Liver (tissue), 9 donors: ENCODE results near the gene PAX9. TPM values are rescaled to one million over a fixed set of nuclear protein-coding genes. Genes with fewer than 3 reads are reported as not detected.

ENCODE experiments used
- DNase-seq: peaks from one replicate; pipeline ENCODE4 v3.0.0-alpha.2; 2017; ENCODE audit warnings: low spot score
- H3K27ac ChIP-seq, 2 donors: one replicate each; pipeline ENCODE4 v1.7.0; 2013; ENCODE audit warnings: inconsistent platforms in 2 of 2, low read length in 2 of 2, control low read depth in 1 of 2, low read depth in 1 of 2, mild to moderate bottlenecking in 1 of 2
- H3K27me3 ChIP-seq, 4 donors: one replicate each; pipeline versions ENCODE4 v1.6.1 to v1.7.0; 2013; ENCODE audit warnings: low read length in 3 of 4, inconsistent platforms in 1 of 4, mild to moderate bottlenecking in 1 of 4, moderate library complexity in 1 of 4; ENCODE audit not compliant: control insufficient read depth in 4 of 4, insufficient read depth in 4 of 4
- H3K36me3 ChIP-seq, 4 donors: one replicate each; pipeline versions ENCODE4 v1.6.1 to v1.7.0; 2013; ENCODE audit warnings: low read length in 3 of 4, mild to moderate bottlenecking in 3 of 4, low read depth in 1 of 4, moderate library complexity in 1 of 4; ENCODE audit not compliant: control insufficient read depth in 4 of 4, insufficient read depth in 3 of 4
- H3K4me1 ChIP-seq, 4 donors: one replicate each; pipeline versions ENCODE4 v1.6.1 to v1.7.0; 2013; ENCODE audit warnings: low read length in 3 of 4, mild to moderate bottlenecking in 3 of 4, moderate library complexity in 1 of 4; ENCODE audit not compliant: control insufficient read depth in 4 of 4, insufficient read depth in 4 of 4
- H3K4me3 ChIP-seq, 3 donors: one replicate each; pipeline versions ENCODE4 v1.6.1 to v1.7.0; 2013; ENCODE audit warnings: low read length in 3 of 3, control low read depth in 1 of 3, low read depth in 1 of 3, mild to moderate bottlenecking in 1 of 3
- H3K9ac ChIP-seq, 2 donors: one replicate each; pipeline ENCODE4 v1.7.0; 2013; ENCODE audit warnings: low read length in 2 of 2, mild to moderate bottlenecking in 2 of 2, moderate library complexity in 2 of 2, control low read depth in 1 of 2, low read depth in 1 of 2
- H3K9me3 ChIP-seq, 4 donors: one replicate each; pipeline versions ENCODE4 v1.6.1 to v1.7.0; 2013; ENCODE audit warnings: low read length in 3 of 4; ENCODE audit not compliant: control insufficient read depth in 4 of 4
- EGR1 ChIP-seq, 2 donors: IDR thresholded peaks; 2 replicates each; pipeline ENCODE4 v1.6.1; 2016 to 2018; ENCODE audit warnings: antibody characterized with exemption in 2 of 2, low read depth in 2 of 2
- FOXA1 ChIP-seq: IDR thresholded peaks from 2 replicates; pipeline ENCODE4 v1.6.1; 2016; ENCODE audit warnings: antibody characterized with exemption
- FOXA2 ChIP-seq: IDR thresholded peaks from 2 replicates; pipeline ENCODE4 v1.6.1; 2016; ENCODE audit warnings: antibody characterized with exemption
- GABPA ChIP-seq, 2 donors: IDR thresholded peaks in 1 of 2; conservative IDR thresholded peaks in 1 of 2; 2 replicates each; pipeline ENCODE4 v1.6.1; 2016; ENCODE audit warnings: antibody characterized with exemption in 2 of 2, mild to moderate bottlenecking in 1 of 2, moderate library complexity in 1 of 2
- HNF4A ChIP-seq, 2 donors: conservative IDR thresholded peaks; 2 replicates each; pipeline ENCODE4 v1.6.1; 2016; ENCODE audit warnings: antibody characterized with exemption in 2 of 2, mild to moderate bottlenecking in 2 of 2
- HNF4G ChIP-seq: IDR thresholded peaks from 2 replicates; pipeline ENCODE4 v1.6.1; 2016; ENCODE audit warnings: antibody characterized with exemption
- JUND ChIP-seq, 2 donors: IDR thresholded peaks; 2 replicates each; pipeline ENCODE4 v1.6.1; 2016; ENCODE audit warnings: antibody characterized with exemption in 2 of 2
- NR2F2 ChIP-seq: IDR thresholded peaks from 2 replicates; pipeline ENCODE4 v1.6.1; 2016; ENCODE audit warnings: antibody characterized with exemption
- RAD21 ChIP-seq, 2 donors: IDR thresholded peaks; 2 replicates each; pipeline ENCODE4 v1.6.1; 2016; ENCODE audit warnings: antibody characterized with exemption in 2 of 2, mild to moderate bottlenecking in 2 of 2
- RXRA ChIP-seq, 2 donors: IDR thresholded peaks; 2 replicates each; pipeline ENCODE4 v1.6.1; 2017 to 2018; ENCODE audit warnings: antibody characterized with exemption in 2 of 2, mild to moderate bottlenecking in 1 of 2
- SP1 ChIP-seq: IDR thresholded peaks from 2 replicates; pipeline ENCODE4 v1.6.1; 2018; ENCODE audit warnings: antibody characterized with exemption, mild to moderate bottlenecking
- TAF1 ChIP-seq: conservative IDR thresholded peaks from 2 replicates; pipeline ENCODE4 v1.6.1; 2016; ENCODE audit warnings: antibody characterized with exemption, mild to moderate bottlenecking
- YY1 ChIP-seq: IDR thresholded peaks from 2 replicates; pipeline ENCODE4 v1.6.1; 2016; ENCODE audit warnings: antibody characterized with exemption, mild to moderate bottlenecking
- WGBS: extraction: QIAGEN DNeasy Blood & Tissue Kit; methylation state at CpG from one replicate; pipeline ENCODE4 v1.1.7; 2013; 5-methylcytosine and 5-hydroxymethylcytosine counted together
- polyA plus RNA-seq, 2 donors: library from polyadenylated mRNA; stranded (reverse) in 1 of 2; unstranded in 1 of 2; fragments of 200-250 nt in 1 of 2; fragments of >200 nt in 1 of 2; fragmentation: Nextera tagmentation in 1 of 2; extraction: Ambion mirVana in 1 of 2; gene quantifications; one replicate each; pipeline versions ENCODE4 v1.2.1 to v1.2.3, GENCODE V29; 2013 to 2015
- total RNA-seq, 2 donors: library from RNA; depleted of rRNA; stranded (reverse); fragments of >200 nt; gene quantifications; one replicate each; pipeline ENCODE4 v1.2.3, GENCODE V29; 2014
- TF ChIP-seq, protein P1 (sequence below): fragments of 150-350 bp; IDR thresholded peaks from 2 replicates; pipeline ENCODE4 v1.5.1; 2017; ENCODE audit warnings: improper control_type of control experiment, low read depth, low read length; ENCODE audit not compliant: missing input control
- TF ChIP-seq, protein P2 (sequence below): IDR thresholded peaks from 2 replicates; pipeline ENCODE4 v1.6.1; 2016; ENCODE audit warnings: antibody characterized with exemption
- TF ChIP-seq, protein P3 (sequence below): IDR thresholded peaks from 2 replicates; pipeline ENCODE4 v1.6.1; 2016; ENCODE audit warnings: antibody characterized with exemption
- TF ChIP-seq, protein P4 (sequence below): IDR thresholded peaks from 2 replicates; pipeline ENCODE4 v1.6.1; 2016; ENCODE audit warnings: antibody characterized with exemption
- TF ChIP-seq, protein P5 (sequence below): IDR thresholded peaks from 2 replicates; pipeline ENCODE4 v1.6.1; 2016; ENCODE audit warnings: antibody characterized with exemption, mild to moderate bottlenecking
- donor health status: healthy.
- donor health status: healthy.
- donor health status: healthy.
- donor health status: healthy.
- donor health status: healthy.

The PAX9 gene
- total and polyA plus RNA-seq, 4 donors = 0.03 TPM; not detected in 3

DNA sequence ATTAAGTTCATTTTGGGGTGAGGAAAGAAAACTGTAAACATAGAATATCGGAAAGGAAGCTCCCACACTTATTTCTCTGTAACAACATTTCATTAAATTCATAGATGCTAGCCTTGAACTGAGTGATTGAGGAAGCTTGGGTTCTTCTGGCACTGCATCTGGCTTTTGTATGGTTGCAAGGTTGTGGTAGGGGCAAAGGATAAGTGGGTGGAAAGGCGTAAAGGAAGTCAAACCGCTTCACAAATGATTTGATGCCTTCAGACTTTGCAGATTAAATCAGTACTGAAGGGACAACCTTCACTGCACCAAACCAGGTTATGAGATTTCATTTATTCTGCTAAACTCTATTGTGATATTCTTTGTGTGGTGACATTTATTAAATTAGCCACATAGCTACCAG lies 28.1 kb upstream of the PAX9 start:
- H3K9me3 ChIP-seq = no peaks in the 10 kb centered on the region
- no peak for DNase-seq
- no peak overlapping the region for H3K4me3 ChIP-seq
- WGBS = 80% methylated on average over 3 of the region's 3 CpGs
- no peaks in the 10 kb centered on the region for H3K4me1 ChIP-seq
- H3K36me3 ChIP-seq = no peaks in the 10 kb centered on the region
- H3K27me3 ChIP-seq = no peaks in the 10 kb centered on the region
- TF ChIP-seq, protein P1, sequence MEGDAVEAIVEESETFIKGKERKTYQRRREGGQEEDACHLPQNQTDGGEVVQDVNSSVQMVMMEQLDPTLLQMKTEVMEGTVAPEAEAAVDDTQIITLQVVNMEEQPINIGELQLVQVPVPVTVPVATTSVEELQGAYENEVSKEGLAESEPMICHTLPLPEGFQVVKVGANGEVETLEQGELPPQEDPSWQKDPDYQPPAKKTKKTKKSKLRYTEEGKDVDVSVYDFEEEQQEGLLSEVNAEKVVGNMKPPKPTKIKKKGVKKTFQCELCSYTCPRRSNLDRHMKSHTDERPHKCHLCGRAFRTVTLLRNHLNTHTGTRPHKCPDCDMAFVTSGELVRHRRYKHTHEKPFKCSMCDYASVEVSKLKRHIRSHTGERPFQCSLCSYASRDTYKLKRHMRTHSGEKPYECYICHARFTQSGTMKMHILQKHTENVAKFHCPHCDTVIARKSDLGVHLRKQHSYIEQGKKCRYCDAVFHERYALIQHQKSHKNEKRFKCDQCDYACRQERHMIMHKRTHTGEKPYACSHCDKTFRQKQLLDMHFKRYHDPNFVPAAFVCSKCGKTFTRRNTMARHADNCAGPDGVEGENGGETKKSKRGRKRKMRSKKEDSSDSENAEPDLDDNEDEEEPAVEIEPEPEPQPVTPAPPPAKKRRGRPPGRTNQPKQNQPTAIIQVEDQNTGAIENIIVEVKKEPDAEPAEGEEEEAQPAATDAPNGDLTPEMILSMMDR = no peak
- TF ChIP-seq TAF1 = no peak
- TF ChIP-seq, protein P2, sequence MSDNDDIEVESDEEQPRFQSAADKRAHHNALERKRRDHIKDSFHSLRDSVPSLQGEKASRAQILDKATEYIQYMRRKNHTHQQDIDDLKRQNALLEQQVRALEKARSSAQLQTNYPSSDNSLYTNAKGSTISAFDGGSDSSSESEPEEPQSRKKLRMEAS = no peak
- H3K9ac ChIP-seq = no peak overlapping the region
- no peak overlapping the region for H3K27ac ChIP-seq

DNA sequence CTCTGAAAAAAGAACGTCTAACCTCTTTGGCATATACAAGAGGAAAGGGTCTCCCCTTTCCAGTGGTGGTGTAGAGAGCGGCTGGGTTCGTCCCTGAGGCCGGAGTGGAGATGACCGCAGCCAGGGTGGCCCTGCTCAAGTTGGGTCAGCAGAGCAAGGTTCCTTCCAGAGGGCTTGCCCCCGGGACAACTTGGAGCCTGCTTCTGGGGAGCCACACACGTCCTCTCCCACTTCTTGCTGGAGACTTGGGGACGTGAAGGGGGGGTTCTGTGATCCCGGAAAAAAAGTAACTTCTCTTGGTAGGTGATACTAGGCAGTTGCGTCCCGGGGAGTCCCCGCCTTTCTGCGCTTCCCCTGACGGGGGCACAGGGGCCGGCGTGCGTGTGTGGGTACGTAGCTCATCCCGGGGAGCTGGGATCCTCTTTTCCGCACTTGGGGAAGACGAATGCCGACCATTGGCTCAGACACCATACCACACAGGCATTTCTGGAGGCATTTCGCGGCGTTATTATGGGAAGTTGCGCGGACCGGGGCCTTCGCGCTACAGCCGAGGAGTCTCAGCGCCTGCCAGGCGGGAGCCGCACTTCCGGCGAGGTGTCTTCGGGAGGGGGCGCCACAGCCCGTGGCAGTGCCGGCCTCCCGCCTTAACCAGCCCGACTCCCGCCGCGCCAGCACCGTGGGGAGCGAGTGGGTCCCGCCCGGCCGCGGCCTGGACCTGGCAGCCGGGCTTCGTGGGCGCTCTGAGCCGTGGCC lies 14.8 kb upstream of the PAX9 start:
- H3K4me3 ChIP-seq = peak overlapping the region in 1 of 3 donors; percentile 34
- H3K36me3 ChIP-seq = no peaks in the 10 kb centered on the region
- H3K27me3 ChIP-seq = peaks cover 4 to 38% (median 12%) of the 10 kb centered on the region in 4 donors
- H3K4me1 ChIP-seq = peaks cover 3 to 17% (median 12%) of the 10 kb centered on the region in 4 donors
- no peak for TF ChIP-seq EGR1 (IDR thresholded peaks at IDR 0.05; ENCODE audit: low read depth in 2 of 2)
- TF ChIP-seq HNF4G = no peak
- TF ChIP-seq JUND (IDR thresholded peaks at IDR 0.05) = no peak
- TF ChIP-seq RXRA (IDR thresholded peaks at IDR 0.05) = no peak
- TF ChIP-seq, protein P2 = no peak
- TF ChIP-seq TAF1 = no peak
- no peak for TF ChIP-seq FOXA1
- TF ChIP-seq, protein P3, sequence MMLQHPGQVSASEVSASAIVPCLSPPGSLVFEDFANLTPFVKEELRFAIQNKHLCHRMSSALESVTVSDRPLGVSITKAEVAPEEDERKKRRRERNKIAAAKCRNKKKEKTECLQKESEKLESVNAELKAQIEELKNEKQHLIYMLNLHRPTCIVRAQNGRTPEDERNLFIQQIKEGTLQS = no peak
- no peak for TF ChIP-seq NR2F2
- TF ChIP-seq FOXA2 = no peak
- TF ChIP-seq, protein P4, sequence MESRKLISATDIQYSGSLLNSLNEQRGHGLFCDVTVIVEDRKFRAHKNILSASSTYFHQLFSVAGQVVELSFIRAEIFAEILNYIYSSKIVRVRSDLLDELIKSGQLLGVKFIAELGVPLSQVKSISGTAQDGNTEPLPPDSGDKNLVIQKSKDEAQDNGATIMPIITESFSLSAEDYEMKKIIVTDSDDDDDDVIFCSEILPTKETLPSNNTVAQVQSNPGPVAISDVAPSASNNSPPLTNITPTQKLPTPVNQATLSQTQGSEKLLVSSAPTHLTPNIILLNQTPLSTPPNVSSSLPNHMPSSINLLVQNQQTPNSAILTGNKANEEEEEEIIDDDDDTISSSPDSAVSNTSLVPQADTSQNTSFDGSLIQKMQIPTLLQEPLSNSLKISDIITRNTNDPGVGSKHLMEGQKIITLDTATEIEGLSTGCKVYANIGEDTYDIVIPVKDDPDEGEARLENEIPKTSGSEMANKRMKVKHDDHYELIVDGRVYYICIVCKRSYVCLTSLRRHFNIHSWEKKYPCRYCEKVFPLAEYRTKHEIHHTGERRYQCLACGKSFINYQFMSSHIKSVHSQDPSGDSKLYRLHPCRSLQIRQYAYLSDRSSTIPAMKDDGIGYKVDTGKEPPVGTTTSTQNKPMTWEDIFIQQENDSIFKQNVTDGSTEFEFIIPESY = no peak
- TF ChIP-seq HNF4A (conservative IDR thresholded peaks at IDR 0.05) = no peak
- TF ChIP-seq GABPA (IDR thresholded peaks at IDR 0.05 in 1 of 2, conservative IDR thresholded peaks at IDR 0.05 in 1 of 2) = no peak
- TF ChIP-seq YY1 = no peak
- TF ChIP-seq, protein P5, sequence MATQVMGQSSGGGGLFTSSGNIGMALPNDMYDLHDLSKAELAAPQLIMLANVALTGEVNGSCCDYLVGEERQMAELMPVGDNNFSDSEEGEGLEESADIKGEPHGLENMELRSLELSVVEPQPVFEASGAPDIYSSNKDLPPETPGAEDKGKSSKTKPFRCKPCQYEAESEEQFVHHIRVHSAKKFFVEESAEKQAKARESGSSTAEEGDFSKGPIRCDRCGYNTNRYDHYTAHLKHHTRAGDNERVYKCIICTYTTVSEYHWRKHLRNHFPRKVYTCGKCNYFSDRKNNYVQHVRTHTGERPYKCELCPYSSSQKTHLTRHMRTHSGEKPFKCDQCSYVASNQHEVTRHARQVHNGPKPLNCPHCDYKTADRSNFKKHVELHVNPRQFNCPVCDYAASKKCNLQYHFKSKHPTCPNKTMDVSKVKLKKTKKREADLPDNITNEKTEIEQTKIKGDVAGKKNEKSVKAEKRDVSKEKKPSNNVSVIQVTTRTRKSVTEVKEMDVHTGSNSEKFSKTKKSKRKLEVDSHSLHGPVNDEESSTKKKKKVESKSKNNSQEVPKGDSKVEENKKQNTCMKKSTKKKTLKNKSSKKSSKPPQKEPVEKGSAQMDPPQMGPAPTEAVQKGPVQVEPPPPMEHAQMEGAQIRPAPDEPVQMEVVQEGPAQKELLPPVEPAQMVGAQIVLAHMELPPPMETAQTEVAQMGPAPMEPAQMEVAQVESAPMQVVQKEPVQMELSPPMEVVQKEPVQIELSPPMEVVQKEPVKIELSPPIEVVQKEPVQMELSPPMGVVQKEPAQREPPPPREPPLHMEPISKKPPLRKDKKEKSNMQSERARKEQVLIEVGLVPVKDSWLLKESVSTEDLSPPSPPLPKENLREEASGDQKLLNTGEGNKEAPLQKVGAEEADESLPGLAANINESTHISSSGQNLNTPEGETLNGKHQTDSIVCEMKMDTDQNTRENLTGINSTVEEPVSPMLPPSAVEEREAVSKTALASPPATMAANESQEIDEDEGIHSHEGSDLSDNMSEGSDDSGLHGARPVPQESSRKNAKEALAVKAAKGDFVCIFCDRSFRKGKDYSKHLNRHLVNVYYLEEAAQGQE = no peak
- TF ChIP-seq, protein P1 = no peak
- no peak for TF ChIP-seq SP1
- no peak for TF ChIP-seq RAD21 (IDR thresholded peaks at IDR 0.05)
- WGBS = 5% methylated on average over 55 of the region's 55 CpGs
- no peak overlapping the region for H3K9ac ChIP-seq
- no peaks in the 10 kb centered on the region for H3K9me3 ChIP-seq
- no peak for DNase-seq
- no peak overlapping the region for H3K27ac ChIP-seq
